HUES6 (cell line): ENCODE results near the gene BTRC.

Experiments
- H3K27ac ChIP-seq: 2 replicates; pipeline ENCODE4 v1.7.0; 2013; ENCODE audit warnings: low read depth, mild to moderate bottlenecking, low read length, inconsistent platforms
- H3K27me3 ChIP-seq: 2 replicates; pipeline ENCODE4 v1.6.1; 2013; ENCODE audit warnings: low read length; ENCODE audit not compliant: control insufficient read depth, insufficient read depth
- H3K36me3 ChIP-seq: 2 replicates; pipeline ENCODE4 v1.6.1; 2013; ENCODE audit warnings: low read length; ENCODE audit not compliant: control insufficient read depth, insufficient read depth
- H3K4me1 ChIP-seq: 2 replicates; pipeline ENCODE4 v1.6.1; 2013; ENCODE audit warnings: low read length; ENCODE audit not compliant: control insufficient read depth, insufficient read depth
- H3K4me3 ChIP-seq: 2 replicates; pipeline ENCODE4 v1.5.1; 2013; ENCODE audit warnings: low read depth, low read length
- H3K9ac ChIP-seq: one replicate; pipeline ENCODE4 v1.6.1; 2013; ENCODE audit warnings: mild to moderate bottlenecking, low read length
- H3K9me3 ChIP-seq: 2 replicates; pipeline ENCODE4 v1.6.1; 2013; ENCODE audit warnings: low read depth, low read length; ENCODE audit not compliant: control insufficient read depth, insufficient read depth

Gene BTRC

GRCh38 chr10:101506829-101507661, 153.1 kb downstream of the BTRC start:
- H3K27me3 ChIP-seq = no peaks in the 10 kb centered on the region
- no peak overlapping the region for H3K9ac ChIP-seq
- no peaks in the 10 kb centered on the region for H3K9me3 ChIP-seq
- no peaks in the 10 kb centered on the region for H3K36me3 ChIP-seq
- H3K4me1 ChIP-seq = no peaks in the 10 kb centered on the region
- no peak overlapping the region for H3K27ac ChIP-seq
- no peak overlapping the region for H3K4me3 ChIP-seq

GRCh38 chr10:101507828-101508227, 153.9 kb downstream of the BTRC start:
- H3K9ac ChIP-seq = no peak overlapping the region
- H3K27me3 ChIP-seq = no peaks in the 10 kb centered on the region
- H3K27ac ChIP-seq = no peak overlapping the region
- no peaks in the 10 kb centered on the region for H3K4me1 ChIP-seq
- no peaks in the 10 kb centered on the region for H3K36me3 ChIP-seq
- no peak overlapping the region for H3K4me3 ChIP-seq
- no peaks in the 10 kb centered on the region for H3K9me3 ChIP-seq

GRCh38 chr10:101511938-101512337, 158.0 kb downstream of the BTRC start:
- H3K4me1 ChIP-seq = no peaks in the 10 kb centered on the region
- no peaks in the 10 kb centered on the region for H3K27me3 ChIP-seq

GRCh38 chr10:101512738-101513137, 158.8 kb downstream of the BTRC start:
- Histone ChIP-seq H3K4me1 (no peaks in the 10 kb centered on the region), H3K27ac (no peak overlapping the region), H3K36me3 (no peaks in the 10 kb centered on the region), H3K9me3 (no peaks in the 10 kb centered on the region), H3K27me3 (no peaks in the 10 kb centered on the region), H3K9ac (no peak overlapping the region), H3K4me3 (no peak overlapping the region)

More at GRCh38 chr10:101511938-101512337, 158.0 kb downstream of the BTRC start:
- Histone ChIP-seq H3K9ac (no peak overlapping the region), H3K4me3 (no peak overlapping the region), H3K36me3 (no peaks in the 10 kb centered on the region), H3K9me3 (no peaks in the 10 kb centered on the region), H3K27ac (no peak overlapping the region)

- Histone ChIP-seq H3K27me3 (no peaks in the 10 kb centered on the region), H3K4me3 (no peak overlapping the region), H3K4me1 (no peaks in the 10 kb centered on the region), H3K9ac (no peak overlapping the region), H3K9me3 (no peaks in the 10 kb centered on the region), H3K36me3 (no peaks in the 10 kb centered on the region), H3K27ac (no peak overlapping the region)
Measured at GRCh38 chr10:101513733-101514132, 159.8 kb downstream of the BTRC start.

- no peak overlapping the region for H3K27ac ChIP-seq
- H3K27me3 ChIP-seq = no peaks in the 10 kb centered on the region
- H3K4me1 ChIP-seq = peaks cover 15% of the 10 kb centered on the region
- no peaks in the 10 kb centered on the region for H3K36me3 ChIP-seq
- no peak overlapping the region for H3K4me3 ChIP-seq
- H3K9me3 ChIP-seq = no peaks in the 10 kb centered on the region
- no peak overlapping the region for H3K9ac ChIP-seq
Measured at GRCh38 chr10:101525848-101526247, 171.9 kb downstream of the BTRC start.

- Histone ChIP-seq H3K9me3 (no peaks in the 10 kb centered on the region), H3K36me3 (no peaks in the 10 kb centered on the region), H3K4me3 (no peak overlapping the region), H3K4me1 (peaks cover 15% of the 10 kb centered on the region), H3K9ac (no peak overlapping the region), H3K27ac (no peak overlapping the region), H3K27me3 (no peaks in the 10 kb centered on the region)
Measured at GRCh38 chr10:101529207-101529606, 175.2 kb downstream of the BTRC start.

- peaks cover 2% of the 10 kb centered on the region; the same call in 1 of the 2 replicates for H3K36me3 ChIP-seq
- peaks cover 15% of the 10 kb centered on the region for H3K4me1 ChIP-seq
- H3K27me3 ChIP-seq = no peaks in the 10 kb centered on the region
- no peak overlapping the region for H3K9ac ChIP-seq
- H3K4me3 ChIP-seq = no peak overlapping the region
- H3K9me3 ChIP-seq = no peaks in the 10 kb centered on the region
- no peak overlapping the region for H3K27ac ChIP-seq
Measured at GRCh38 chr10:101529725-101530553, 176.0 kb downstream of the BTRC start.

- peaks cover 2% of the 10 kb centered on the region; the same call in 1 of the 2 replicates for H3K36me3 ChIP-seq
- no peak overlapping the region for H3K9ac ChIP-seq
Measured at GRCh38 chr10:101535949-101536348, 182.0 kb downstream of the BTRC start.

GRCh38 chr10:101536800-101537199, 182.8 kb downstream of the BTRC start:
- H3K27me3 ChIP-seq = no peaks in the 10 kb centered on the region
- H3K9me3 ChIP-seq = no peaks in the 10 kb centered on the region
- H3K36me3 ChIP-seq = peaks cover 2% of the 10 kb centered on the region; the same call in 1 of the 2 replicates
- H3K4me1 ChIP-seq = no peaks in the 10 kb centered on the region
- no peak overlapping the region for H3K27ac ChIP-seq
- no peak overlapping the region for H3K9ac ChIP-seq
- no peak overlapping the region for H3K4me3 ChIP-seq

More at GRCh38 chr10:101535949-101536348, 182.0 kb downstream of the BTRC start:
- no peaks in the 10 kb centered on the region for H3K9me3 ChIP-seq
- no peak overlapping the region for H3K27ac ChIP-seq
- H3K27me3 ChIP-seq = no peaks in the 10 kb centered on the region
- no peaks in the 10 kb centered on the region for H3K4me1 ChIP-seq
- no peak overlapping the region for H3K4me3 ChIP-seq

- no peak overlapping the region for H3K4me3 ChIP-seq
- no peaks in the 10 kb centered on the region for H3K27me3 ChIP-seq
- no peak overlapping the region for H3K27ac ChIP-seq
- H3K4me1 ChIP-seq = no peaks in the 10 kb centered on the region
- H3K36me3 ChIP-seq = peaks cover 2% of the 10 kb centered on the region; the same call in 1 of the 2 replicates
- no peaks in the 10 kb centered on the region for H3K9me3 ChIP-seq
- no peak overlapping the region for H3K9ac ChIP-seq
Measured at GRCh38 chr10:101538446-101538845, 184.5 kb downstream of the BTRC start.
